Activated T-helper 1 cell treated with anti-CD3 and anti-CD28 coated beads, Interleukin-12 subunit alpha, Interleukin-12 subunit beta, Interleukin-2, Interleukin-4 antibody, amounts not matched to agents 30 ng/mL and 10 ng/mL and 1 ng/mL, durations not matched to agents 14 hours and 24 hours and 36 hours (primary cell): ENCODE measurements around the gene FGB. TPM values are rescaled to one million over a fixed set of nuclear protein-coding genes. Genes with fewer than 3 reads are reported as not detected.

Source experiments
- DNase-seq: peaks from one replicate; pipeline ENCODE4 v3.0.0; 2021; ENCODE audit warnings: low spot score
- H3K27ac Mint-ChIP-seq: one replicate; pipeline ENCODE4 v1.8.0; 2021; ENCODE audit warnings: mild to moderate bottlenecking, mixed read lengths
- H3K27me3 Mint-ChIP-seq: one replicate; pipeline ENCODE4 v1.8.0; 2022; ENCODE audit warnings: mild to moderate bottlenecking, moderate library complexity, mixed read lengths; ENCODE audit not compliant: insufficient read depth
- H3K36me3 Mint-ChIP-seq: one replicate; pipeline ENCODE4 v1.8.0; 2021; ENCODE audit warnings: low read depth, mixed read lengths
- H3K4me1 Mint-ChIP-seq: one replicate; pipeline ENCODE4 v1.8.0; 2021; ENCODE audit warnings: low read depth, mixed read lengths
- H3K4me3 Mint-ChIP-seq: one replicate; pipeline ENCODE4 v1.8.0; 2021; ENCODE audit warnings: mild to moderate bottlenecking, moderate library complexity, mixed read lengths
- H3K9me3 Mint-ChIP-seq: one replicate; pipeline ENCODE4 v1.8.0; 2021; ENCODE audit warnings: mixed read lengths
- intact Hi-C: fragments of 100-400 bp; cut with micrococcal nuclease; formaldehyde crosslinking; loops from one replicate; pipeline ENCODE4 v1.15.1; 2024
- total RNA-seq: library from RNA; stranded (reverse); gene quantifications from 2 replicates; pipeline ENCODE4 v1.2.3, GENCODE V29; 2022

Gene FGB
- total RNA-seq, 1 donor from 2014 or later = not detected

GRCh38 chr4:154573190-154573870 lies 10.5 kb downstream of the FGB start:
- H3K4me1 Mint-ChIP-seq = no peaks in the 10 kb centered on the region
- H3K27me3 Mint-ChIP-seq = peaks cover 5% of the 10 kb centered on the region
- no peak for DNase-seq
- H3K27ac Mint-ChIP-seq = no peak overlapping the region
- H3K4me3 Mint-ChIP-seq = no peak overlapping the region
- H3K36me3 Mint-ChIP-seq = no peaks in the 10 kb centered on the region
- intact Hi-C loops = no loop called here
- no peaks in the 10 kb centered on the region for H3K9me3 Mint-ChIP-seq

- Mint-ChIP-seq H3K27me3 (peaks cover 9% of the 10 kb centered on the region), H3K27ac (no peak overlapping the region), H3K4me3 (no peak overlapping the region), H3K9me3 (no peaks in the 10 kb centered on the region), H3K36me3 (no peaks in the 10 kb centered on the region), H3K4me1 (no peaks in the 10 kb centered on the region)
- intact Hi-C loops = no loop called here
- no peak for DNase-seq
Observed at GRCh38 chr4:154574311-154574710, 11.5 kb downstream of the FGB start.

GRCh38 chr4:154577324-154577723 lies 14.5 kb downstream of the FGB start:
- H3K27me3 Mint-ChIP-seq = peaks cover 9% of the 10 kb centered on the region
- H3K36me3 Mint-ChIP-seq = no peaks in the 10 kb centered on the region
- no peak for DNase-seq
- intact Hi-C loops = no loop called here
- H3K4me3 Mint-ChIP-seq = no peak overlapping the region
- H3K27ac Mint-ChIP-seq = no peak overlapping the region
- no peaks in the 10 kb centered on the region for H3K9me3 Mint-ChIP-seq
- no peaks in the 10 kb centered on the region for H3K4me1 Mint-ChIP-seq

- Mint-ChIP-seq H3K4me1 (no peaks in the 10 kb centered on the region), H3K9me3 (no peaks in the 10 kb centered on the region), H3K36me3 (no peaks in the 10 kb centered on the region), H3K4me3 (no peak overlapping the region), H3K27me3 (peaks cover 7% of the 10 kb centered on the region), H3K27ac (no peak overlapping the region)
- no peak for DNase-seq
- intact Hi-C loops = no loop called here
Observed at GRCh38 chr4:154578919-154579318, 16.1 kb downstream of the FGB start.

- Mint-ChIP-seq H3K9me3 (no peaks in the 10 kb centered on the region), H3K4me3 (no peak overlapping the region), H3K4me1 (no peaks in the 10 kb centered on the region), H3K27ac (no peak overlapping the region), H3K27me3 (peaks cover 7% of the 10 kb centered on the region), H3K36me3 (no peaks in the 10 kb centered on the region)
- intact Hi-C loops = no loop called here
- no peak for DNase-seq
Observed at GRCh38 chr4:154579927-154580326, 17.1 kb downstream of the FGB start.

GRCh38 chr4:154582723-154583122 lies 19.9 kb downstream of the FGB start:
- intact Hi-C loops = no loop called here
- H3K4me3 Mint-ChIP-seq = no peak overlapping the region
- H3K9me3 Mint-ChIP-seq = no peaks in the 10 kb centered on the region
- H3K27ac Mint-ChIP-seq = no peak overlapping the region
- DNase-seq = no peak
- no peaks in the 10 kb centered on the region for H3K36me3 Mint-ChIP-seq
- peaks cover 7% of the 10 kb centered on the region for H3K27me3 Mint-ChIP-seq
- H3K4me1 Mint-ChIP-seq = no peaks in the 10 kb centered on the region

GRCh38 chr4:154583230-154583629 lies 20.4 kb downstream of the FGB start:
- Mint-ChIP-seq H3K4me1 (no peaks in the 10 kb centered on the region), H3K9me3 (no peaks in the 10 kb centered on the region), H3K4me3 (no peak overlapping the region), H3K27me3 (peaks cover 7% of the 10 kb centered on the region), H3K36me3 (no peaks in the 10 kb centered on the region), H3K27ac (no peak overlapping the region)
- no peak for DNase-seq
- intact Hi-C loops = no loop called here

GRCh38 chr4:154583677-154584076 lies 20.9 kb downstream of the FGB start:
- H3K27ac Mint-ChIP-seq = no peak overlapping the region
- intact Hi-C loops = no loop called here

GRCh38 chr4:154584259-154584658 lies 21.4 kb downstream of the FGB start:
- H3K4me1 Mint-ChIP-seq = no peaks in the 10 kb centered on the region
- H3K36me3 Mint-ChIP-seq = no peaks in the 10 kb centered on the region
- H3K9me3 Mint-ChIP-seq = no peaks in the 10 kb centered on the region
- no peak for DNase-seq
- no peak overlapping the region for H3K27ac Mint-ChIP-seq
- intact Hi-C loops = no loop called here
- H3K4me3 Mint-ChIP-seq = no peak overlapping the region
- H3K27me3 Mint-ChIP-seq = peaks cover 3% of the 10 kb centered on the region

More at GRCh38 chr4:154583677-154584076, 20.9 kb downstream of the FGB start:
- no peaks in the 10 kb centered on the region for H3K36me3 Mint-ChIP-seq
- peaks cover 7% of the 10 kb centered on the region for H3K27me3 Mint-ChIP-seq
- no peak overlapping the region for H3K4me3 Mint-ChIP-seq
- no peaks in the 10 kb centered on the region for H3K9me3 Mint-ChIP-seq
- DNase-seq = no peak
- no peaks in the 10 kb centered on the region for H3K4me1 Mint-ChIP-seq

- H3K27ac Mint-ChIP-seq = no peak overlapping the region
- intact Hi-C loops = no loop called here
- no peak for DNase-seq
- H3K9me3 Mint-ChIP-seq = no peaks in the 10 kb centered on the region
- no peak overlapping the region for H3K4me3 Mint-ChIP-seq
- H3K27me3 Mint-ChIP-seq = peaks cover 2% of the 10 kb centered on the region
- H3K4me1 Mint-ChIP-seq = no peaks in the 10 kb centered on the region
- H3K36me3 Mint-ChIP-seq = no peaks in the 10 kb centered on the region
Observed at GRCh38 chr4:154585369-154586018, 22.7 kb downstream of the FGB start.

- Mint-ChIP-seq H3K4me1 (no peaks in the 10 kb centered on the region), H3K27me3 (no peaks in the 10 kb centered on the region), H3K4me3 (no peak overlapping the region), H3K36me3 (no peaks in the 10 kb centered on the region), H3K9me3 (no peaks in the 10 kb centered on the region), H3K27ac (no peak overlapping the region)
- DNase-seq = no peak
- intact Hi-C loops = no loop called here
Observed at GRCh38 chr4:154586296-154587033, 23.7 kb downstream of the FGB start.

GRCh38 chr4:154588198-154588597 lies 25.4 kb downstream of the FGB start:
- Mint-ChIP-seq H3K4me3 (no peak overlapping the region), H3K27me3 (no peaks in the 10 kb centered on the region), H3K4me1 (no peaks in the 10 kb centered on the region), H3K36me3 (no peaks in the 10 kb centered on the region), H3K9me3 (no peaks in the 10 kb centered on the region), H3K27ac (no peak overlapping the region)
- intact Hi-C loops = no loop called here
- no peak for DNase-seq
